HepG2 (cell line): ENCODE results near the gene RASSF8. TPM values are rescaled to one million over a fixed set of nuclear protein-coding genes. Genes with fewer than 3 reads are reported as not detected.

Experiments used
- ARNT ChIP-seq: fragments of 450-650 bp; IDR thresholded peaks from 2 replicates; pipeline ENCODE4 v1.6.1; 2017
- CCDC6 ChIP-seq: sonication (generic); formaldehyde crosslinking; IDR thresholded peaks from 2 replicates; pipeline ENCODE4 v1.8.1; 2022; ENCODE audit warnings: mild to moderate bottlenecking, missing genetic modification reagents, moderate library complexity
- GATAD1 ChIP-seq: IDR thresholded peaks from 2 replicates; pipeline ENCODE4 v1.6.1; 2016; ENCODE audit warnings: missing genetic modification reagents, missing compliant biosample characterization
- LRRFIP1 ChIP-seq: sonication (generic); formaldehyde crosslinking; conservative IDR thresholded peaks from 2 replicates; pipeline ENCODE4 v1.4.0; 2020; ENCODE audit warnings: missing genetic modification reagents
- MXD1 ChIP-seq: sonication (generic); formaldehyde crosslinking; IDR thresholded peaks from 2 replicates; pipeline ENCODE4 v1.4.0; 2020; ENCODE audit warnings: mild to moderate bottlenecking, missing genetic modification reagents
- NFYC ChIP-seq: IDR thresholded peaks from 2 replicates; pipeline ENCODE4 v1.6.1; 2016; ENCODE audit warnings: missing genetic modification reagents, missing compliant biosample characterization
- SRSF1 ChIP-seq: fragments of 200-400 bp; formaldehyde crosslinking; optimal IDR thresholded peaks from 2 replicates; pipeline ENCODE3; 2017; ENCODE audit warnings: mild to moderate bottlenecking, low read depth, low read length, moderate library complexity
- TIGD3 ChIP-seq: sonication (generic); formaldehyde crosslinking; IDR thresholded peaks from 2 replicates; pipeline ENCODE4 v1.5.1; 2020; ENCODE audit warnings: mild to moderate bottlenecking, missing genetic modification reagents, borderline replicate concordance
- ZNF138 ChIP-seq: sonication (generic); formaldehyde crosslinking; IDR thresholded peaks from 2 replicates; pipeline ENCODE4 v1.5.0; 2020; ENCODE audit warnings: mild to moderate bottlenecking, low read depth, missing genetic modification reagents
- ZSCAN22 ChIP-seq: sonication (generic); formaldehyde crosslinking; IDR thresholded peaks from 2 replicates; pipeline ENCODE4 v1.4.0; 2020; ENCODE audit warnings: mild to moderate bottlenecking, missing genetic modification reagents
- polyA plus RNA-seq, 8 experiments: library from polyadenylated mRNA; depleted of rRNA in 3 of 8; stranded (reverse) in 7 of 8; unstranded in 1 of 8; fragments of >200 nt; fragmentation: Illumina TruSeq in 4 of 8; extraction: Trizol in 4 of 8; gene quantifications; 2 replicates each; pipeline versions ENCODE4 v1.2.1 to v1.2.3, GENCODE V29; 2011 to 2016; ENCODE audit warnings: low read depth in 4 of 8, missing spikeins in 1 of 8, mixed read lengths in 1 of 8; ENCODE audit not compliant: insufficient read depth in 1 of 8
- total RNA-seq, 5 experiments: library from RNA; depleted of rRNA; stranded (reverse); fragments of >200 nt; fragmentation: Illumina TruSeq; extraction: Trizol; gene quantifications; 2 replicates each; pipeline ENCODE4 v1.2.3, GENCODE V29; 2016; ENCODE audit warnings: low read depth in 1 of 5
- TF ChIP-seq, protein P1 (sequence below): sonication (generic); formaldehyde crosslinking; IDR thresholded peaks from 2 replicates; pipeline ENCODE4 v1.8.1; 2022; ENCODE audit warnings: low read depth, mild to moderate bottlenecking, missing genetic modification reagents

RASSF8 gene
- total and polyA plus RNA-seq, 2 of the 13 experiments (the other 11 are each of a cell fraction or from before 2014, with no cell fraction given), result 0.82 to 9.2 TPM

DNA sequence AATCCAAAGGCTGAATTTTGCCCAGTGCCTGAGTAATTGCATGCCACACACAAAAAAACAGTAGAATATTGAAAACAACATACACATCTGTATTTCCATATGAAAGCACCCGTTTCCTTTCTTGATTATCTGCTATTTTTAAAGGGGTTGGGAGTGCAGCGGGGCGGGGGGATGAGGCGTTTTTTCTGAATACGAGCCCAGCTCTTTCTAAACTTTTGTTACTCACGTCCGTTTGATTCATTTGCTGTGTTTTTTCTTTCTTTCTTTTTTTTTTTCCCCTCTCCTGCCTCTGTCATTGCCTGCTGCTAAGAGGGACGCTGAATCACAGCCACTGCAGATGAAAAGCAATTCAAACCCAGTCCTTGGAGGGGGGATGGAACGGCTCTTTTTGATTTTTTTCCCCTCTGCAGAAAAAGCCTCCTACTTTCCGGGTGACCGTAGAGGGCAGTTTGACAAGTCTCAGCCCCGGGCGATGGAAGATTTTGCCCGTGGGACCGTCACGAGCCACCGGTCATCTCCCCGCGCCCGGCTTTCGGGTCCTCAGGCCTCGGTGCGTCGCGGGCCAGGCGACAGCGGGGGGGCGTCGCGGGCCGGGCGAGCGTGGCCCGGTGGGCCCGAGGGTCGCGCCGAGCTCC is 572 bp upstream of the RASSF8 start (continued):
- TF ChIP-seq CCDC6 (CRISPR knock-in tag) (no peak), SRSF1 (no peak), TIGD3 (no peak), GATAD1 (CRISPR knock-in tag) (no peak), ZNF138 (no peak), NFYC (CRISPR knock-in tag) (no peak), ZSCAN22 (no peak), LRRFIP1 (CRISPR knock-in tag) (no peak), MXD1 (CRISPR knock-in tag) (no peak), ARNT (no peak)
- TF ChIP-seq, protein P1, sequence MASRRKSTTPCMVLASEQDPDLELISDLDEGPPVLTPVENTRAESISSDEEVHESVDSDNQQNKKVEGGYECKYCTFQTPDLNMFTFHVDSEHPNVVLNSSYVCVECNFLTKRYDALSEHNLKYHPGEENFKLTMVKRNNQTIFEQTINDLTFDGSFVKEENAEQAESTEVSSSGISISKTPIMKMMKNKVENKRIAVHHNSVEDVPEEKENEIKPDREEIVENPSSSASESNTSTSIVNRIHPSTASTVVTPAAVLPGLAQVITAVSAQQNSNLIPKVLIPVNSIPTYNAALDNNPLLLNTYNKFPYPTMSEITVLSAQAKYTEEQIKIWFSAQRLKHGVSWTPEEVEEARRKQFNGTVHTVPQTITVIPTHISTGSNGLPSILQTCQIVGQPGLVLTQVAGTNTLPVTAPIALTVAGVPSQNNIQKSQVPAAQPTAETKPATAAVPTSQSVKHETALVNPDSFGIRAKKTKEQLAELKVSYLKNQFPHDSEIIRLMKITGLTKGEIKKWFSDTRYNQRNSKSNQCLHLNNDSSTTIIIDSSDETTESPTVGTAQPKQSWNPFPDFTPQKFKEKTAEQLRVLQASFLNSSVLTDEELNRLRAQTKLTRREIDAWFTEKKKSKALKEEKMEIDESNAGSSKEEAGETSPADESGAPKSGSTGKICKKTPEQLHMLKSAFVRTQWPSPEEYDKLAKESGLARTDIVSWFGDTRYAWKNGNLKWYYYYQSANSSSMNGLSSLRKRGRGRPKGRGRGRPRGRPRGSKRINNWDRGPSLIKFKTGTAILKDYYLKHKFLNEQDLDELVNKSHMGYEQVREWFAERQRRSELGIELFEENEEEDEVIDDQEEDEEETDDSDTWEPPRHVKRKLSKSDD (CRISPR knock-in tag), result 0 out of 2 replicates have a peak, but pooled peaks have one; percentile 28
